ENCODE data around the gene RRP8.

DNA sequence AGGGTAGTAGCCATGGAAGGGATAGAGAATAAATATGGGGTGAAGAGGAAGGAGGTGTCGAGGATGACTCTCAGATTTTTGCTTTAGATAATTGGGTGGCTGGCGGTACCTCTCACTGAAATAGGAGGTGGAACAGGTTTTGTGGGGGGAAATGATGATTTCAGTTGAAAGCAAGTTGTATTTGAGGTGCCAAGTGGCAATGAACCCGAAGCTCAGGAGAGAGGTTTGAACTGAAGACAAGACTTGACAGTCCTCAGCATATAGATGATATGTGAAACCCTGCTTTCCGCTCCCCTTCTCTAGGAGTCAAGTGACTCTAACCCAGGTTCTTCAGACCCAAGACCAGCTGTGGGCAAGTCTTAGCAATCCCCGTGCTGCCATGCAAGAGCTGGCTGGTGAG is 33.7 kb downstream of the RRP8 start:
- TF ChIP-seq POLR2A (IDR thresholded peaks at IDR 0.05) (no peak), EP300 (IDR thresholded peaks at IDR 0.05) (no peak)
- TF ChIP-seq, protein P1, sequence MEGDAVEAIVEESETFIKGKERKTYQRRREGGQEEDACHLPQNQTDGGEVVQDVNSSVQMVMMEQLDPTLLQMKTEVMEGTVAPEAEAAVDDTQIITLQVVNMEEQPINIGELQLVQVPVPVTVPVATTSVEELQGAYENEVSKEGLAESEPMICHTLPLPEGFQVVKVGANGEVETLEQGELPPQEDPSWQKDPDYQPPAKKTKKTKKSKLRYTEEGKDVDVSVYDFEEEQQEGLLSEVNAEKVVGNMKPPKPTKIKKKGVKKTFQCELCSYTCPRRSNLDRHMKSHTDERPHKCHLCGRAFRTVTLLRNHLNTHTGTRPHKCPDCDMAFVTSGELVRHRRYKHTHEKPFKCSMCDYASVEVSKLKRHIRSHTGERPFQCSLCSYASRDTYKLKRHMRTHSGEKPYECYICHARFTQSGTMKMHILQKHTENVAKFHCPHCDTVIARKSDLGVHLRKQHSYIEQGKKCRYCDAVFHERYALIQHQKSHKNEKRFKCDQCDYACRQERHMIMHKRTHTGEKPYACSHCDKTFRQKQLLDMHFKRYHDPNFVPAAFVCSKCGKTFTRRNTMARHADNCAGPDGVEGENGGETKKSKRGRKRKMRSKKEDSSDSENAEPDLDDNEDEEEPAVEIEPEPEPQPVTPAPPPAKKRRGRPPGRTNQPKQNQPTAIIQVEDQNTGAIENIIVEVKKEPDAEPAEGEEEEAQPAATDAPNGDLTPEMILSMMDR (IDR thresholded peaks at IDR 0.05): no peak

All from upper lobe of left lung (tissue), 4 donors.